DMS153 treated with DMSO at 0.1 percent for 48 hours (cell line): ENCODE measurements around the gene LRRC37A2.
"Not testable (repeated sequence)": the region's sequence is repeated elsewhere in the genome, so short reads cannot be mapped to it uniquely, and the experiment has no call there.

Experiments used
- DNase-seq: peaks from one replicate; lab custom pipeline; 2025; ENCODE audit not compliant: unreplicated experiment; lab: John Stamatoyannopoulos, UW

Gene LRRC37A2

GRCh38 chr17:46591332-46591731 lies 79.1 kb downstream of the LRRC37A2 start:
- not testable (repeated sequence) for DNase-seq

- not testable (repeated sequence) for DNase-seq
Measured at GRCh38 chr17:46598344-46598931, 86.2 kb downstream of the LRRC37A2 start.

- DNase-seq: not testable (repeated sequence)
Measured at GRCh38 chr17:46600767-46601166, 88.5 kb downstream of the LRRC37A2 start.

GRCh38 chr17:46603125-46603524 lies 90.9 kb downstream of the LRRC37A2 start:
- not testable (repeated sequence) for DNase-seq
